SK-N-SH (cell line): Measurements from ENCODE around the gene KMT2B. TPM values are rescaled to one million over a fixed set of nuclear protein-coding genes. Genes with fewer than 3 reads are reported as not detected.

ENCODE experiments used
- CTCF ChIA-PET: fragments of 300-600, 350-600 bp; formaldehyde crosslinking; extraction: SDS; loops from one replicate; lab custom pipeline; 2021; lab: Yijun Ruan, JAX
- POLR2A ChIA-PET: fragments of 350-600 bp; sonication (Branson Sonifier 250); formaldehyde crosslinking; extraction: SDS; loops from one replicate; lab custom pipeline; 2020; ENCODE audit warnings: antibody characterized with exemption, inconsistent platforms; lab: Yijun Ruan, JAX
- DNase-seq: peaks from one replicate; pipeline ENCODE4 v3.0.0; 2012
- H2AFZ ChIP-seq: fragments of 200-600 bp; sonication (generic); 2 replicates; pipeline ENCODE4 v1.8.1; 2016; ENCODE audit warnings: antibody characterized with exemption, mild to moderate bottlenecking, low read depth
- H3F3A ChIP-seq: fragments of 200-600 bp; sonication (generic); replicated peaks from 2 replicates; pipeline ENCODE3; 2016; ENCODE audit warnings: antibody characterized with exemption, mild to moderate bottlenecking; ENCODE audit not compliant: insufficient read depth
- H3K27ac ChIP-seq, 2 experiments: fragments of 200-500 bp in 1 of 2; fragments of 200-600 bp in 1 of 2; sonication (Bioruptor generic) in 1 of 2; sonication (generic), shearing (Covaris generic) in 1 of 2; 2 replicates each; pipeline versions ENCODE4 v1.5.1 to v1.6.1; 2014 to 2016; ENCODE audit warnings: low read depth in 2 of 2, inconsistent platforms in 1 of 2, low read length in 1 of 2, mild to moderate bottlenecking in 1 of 2, mixed read lengths in 1 of 2
- H3K27me3 ChIP-seq: fragments of 200-600 bp; sonication (generic), shearing (Covaris generic); 2 replicates; pipeline ENCODE4 v1.6.1; 2016; ENCODE audit warnings: mixed run types; ENCODE audit not compliant: insufficient read depth
- H3K36me3 ChIP-seq, 2 experiments: fragments of 200-500 bp in 1 of 2; fragments of 200-600 bp in 1 of 2; sonication (Bioruptor generic) in 1 of 2; sonication (generic) in 1 of 2; replicated peaks in 1 of 2; 2 replicates each; pipeline versions ENCODE3 to v1.5.1; 2014 to 2016; ENCODE audit warnings: low read length in 1 of 2, mild to moderate bottlenecking in 1 of 2; ENCODE audit not compliant: insufficient read depth in 2 of 2, control insufficient read depth in 1 of 2
- H3K4me1 ChIP-seq, 2 experiments: fragments of 200-500 bp in 1 of 2; fragments of 200-600 bp in 1 of 2; sonication (Bioruptor generic) in 1 of 2; sonication (generic), shearing (Covaris generic) in 1 of 2; 2 replicates each; pipeline versions ENCODE4 v1.5.1 to v1.6.1; 2014 to 2016; ENCODE audit warnings: low read depth in 1 of 2, low read length in 1 of 2, mixed run types in 1 of 2; ENCODE audit not compliant: insufficient read depth in 2 of 2, control insufficient read depth in 1 of 2
- H3K4me2 ChIP-seq: fragments of 200-600 bp; sonication (generic), shearing (Covaris generic); 2 replicates; pipeline ENCODE4 v1.6.1; 2017; ENCODE audit warnings: mixed run types
- H3K4me3 ChIP-seq, 2 experiments: fragments of 200-500 bp in 1 of 2; fragments of 200-600 bp in 1 of 2; sonication (Bioruptor generic) in 1 of 2; sonication (generic), shearing (Covaris generic) in 1 of 2; 2 replicates each; pipeline versions ENCODE4 v1.5.1 to v1.8.1; 2014 to 2016; ENCODE audit warnings: low read depth in 2 of 2, inconsistent platforms in 1 of 2, low read length in 1 of 2, mild to moderate bottlenecking in 1 of 2, mixed read lengths in 1 of 2, moderate library complexity in 1 of 2
- H3K79me2 ChIP-seq: fragments of 200-600 bp; sonication (generic); 2 replicates; pipeline ENCODE4 v1.8.1; 2017; ENCODE audit warnings: mild to moderate bottlenecking; ENCODE audit not compliant: insufficient read depth
- H3K9ac ChIP-seq: fragments of 200-600 bp; sonication (generic); 2 replicates; pipeline ENCODE4 v1.6.1; 2017; ENCODE audit warnings: mixed run types
- H3K9me2 ChIP-seq: fragments of 200-600 bp; sonication (generic); 2 replicates; pipeline ENCODE4 v1.6.1; 2017; ENCODE audit warnings: mixed run types
- H3K9me3 ChIP-seq: fragments of 200-600 bp; sonication (generic); 2 replicates; pipeline ENCODE4 v1.6.1; 2017; ENCODE audit warnings: mixed run types, mild to moderate bottlenecking, moderate library complexity
- H4K20me1 ChIP-seq: fragments of 200-600 bp; sonication (generic); 2 replicates; pipeline ENCODE4 v1.6.1; 2017; ENCODE audit warnings: mild to moderate bottlenecking, mixed run types; ENCODE audit not compliant: insufficient read depth
- CHD2 ChIP-seq: fragments of 150-350 bp; IDR thresholded peaks from 2 replicates; pipeline ENCODE4 v1.6.1; 2018; ENCODE audit warnings: low read length; ENCODE audit not compliant: partially characterized antibody
- ELF1 ChIP-seq: IDR thresholded peaks from 2 replicates; pipeline ENCODE4 v1.4.0; 2012
- EP300 ChIP-seq, 2 experiments: IDR thresholded peaks; 2 replicates each; pipeline versions ENCODE4 v1.4.0 to v1.6.1; 2012; ENCODE audit warnings: borderline replicate concordance in 1 of 2, low read depth in 1 of 2, low read length in 1 of 2
- FOSL2 ChIP-seq: IDR thresholded peaks from 2 replicates; pipeline ENCODE4 v1.4.0; 2012; ENCODE audit warnings: low read depth, mild to moderate bottlenecking, moderate library complexity, borderline replicate concordance
- FOXJ3 ChIP-seq: sonication (generic); formaldehyde crosslinking; IDR thresholded peaks from 2 replicates; pipeline ENCODE4 v1.5.1; 2020; ENCODE audit warnings: mild to moderate bottlenecking, missing genetic modification reagents
- MEF2A ChIP-seq: IDR thresholded peaks from 2 replicates; pipeline ENCODE4 v1.4.0; 2012; ENCODE audit warnings: low read depth, borderline replicate concordance
- NFIC ChIP-seq: IDR thresholded peaks from 2 replicates; pipeline ENCODE4 v1.4.0; 2012; ENCODE audit warnings: borderline replicate concordance
- RCOR1 ChIP-seq: fragments of 150-350 bp; IDR thresholded peaks from 2 replicates; pipeline ENCODE4 v1.6.1; 2017; ENCODE audit warnings: antibody characterized with exemption, low read length
- RXRA ChIP-seq: IDR thresholded peaks from 2 replicates; pipeline ENCODE4 v1.4.0; 2012; ENCODE audit warnings: low read depth, mild to moderate bottlenecking, borderline replicate concordance
- SIN3A ChIP-seq: IDR thresholded peaks from 2 replicates; pipeline ENCODE4 v1.6.1; 2012; ENCODE audit warnings: low read depth, mild to moderate bottlenecking, low read length, moderate library complexity, borderline replicate concordance
- SMC3 ChIP-seq: IDR thresholded peaks from 2 replicates; pipeline ENCODE4 v1.6.1; 2012; ENCODE audit warnings: low read depth, low read length, improper control_type of control experiment
- TCF12 ChIP-seq: IDR thresholded peaks from 2 replicates; pipeline ENCODE4 v1.4.0; 2012
- TEAD4 ChIP-seq: IDR thresholded peaks from 2 replicates; pipeline ENCODE4 v1.4.0; 2012; ENCODE audit warnings: mild to moderate bottlenecking, borderline replicate concordance; ENCODE audit not compliant: insufficient read depth
- WGBS: methylation state at CpG from one replicate; pipeline ENCODE4 v1.1.6; 2017; ENCODE audit warnings: low lambda C conversion rate; 5-methylcytosine and 5-hydroxymethylcytosine counted together
- polyA plus RNA-seq, 3 experiments: library from polyadenylated mRNA; depleted of rRNA; stranded (reverse); fragments of >200 nt; gene quantifications; 2 replicates each; pipeline ENCODE4 v1.2.3, GENCODE V29; 2012
- TF ChIP-seq, protein P1 (sequence below): IDR thresholded peaks from 2 replicates; pipeline ENCODE4 v1.4.0; 2012; ENCODE audit warnings: low read depth
- TF ChIP-seq, protein P2 (sequence below): IDR thresholded peaks from 2 replicates; pipeline ENCODE4 v1.4.0; 2012; ENCODE audit warnings: low read depth, borderline replicate concordance
- TF ChIP-seq, protein P3 (sequence below): fragments of 150-350 bp; IDR thresholded peaks from 2 replicates; pipeline ENCODE4 v1.6.1; 2017; ENCODE audit warnings: antibody characterized with exemption, low read length, low read depth, borderline replicate concordance

KMT2B gene
- polyA plus RNA-seq, 1 of the 3 experiments (the other 2 are of a cell fraction): 29.2 TPM

DNA sequence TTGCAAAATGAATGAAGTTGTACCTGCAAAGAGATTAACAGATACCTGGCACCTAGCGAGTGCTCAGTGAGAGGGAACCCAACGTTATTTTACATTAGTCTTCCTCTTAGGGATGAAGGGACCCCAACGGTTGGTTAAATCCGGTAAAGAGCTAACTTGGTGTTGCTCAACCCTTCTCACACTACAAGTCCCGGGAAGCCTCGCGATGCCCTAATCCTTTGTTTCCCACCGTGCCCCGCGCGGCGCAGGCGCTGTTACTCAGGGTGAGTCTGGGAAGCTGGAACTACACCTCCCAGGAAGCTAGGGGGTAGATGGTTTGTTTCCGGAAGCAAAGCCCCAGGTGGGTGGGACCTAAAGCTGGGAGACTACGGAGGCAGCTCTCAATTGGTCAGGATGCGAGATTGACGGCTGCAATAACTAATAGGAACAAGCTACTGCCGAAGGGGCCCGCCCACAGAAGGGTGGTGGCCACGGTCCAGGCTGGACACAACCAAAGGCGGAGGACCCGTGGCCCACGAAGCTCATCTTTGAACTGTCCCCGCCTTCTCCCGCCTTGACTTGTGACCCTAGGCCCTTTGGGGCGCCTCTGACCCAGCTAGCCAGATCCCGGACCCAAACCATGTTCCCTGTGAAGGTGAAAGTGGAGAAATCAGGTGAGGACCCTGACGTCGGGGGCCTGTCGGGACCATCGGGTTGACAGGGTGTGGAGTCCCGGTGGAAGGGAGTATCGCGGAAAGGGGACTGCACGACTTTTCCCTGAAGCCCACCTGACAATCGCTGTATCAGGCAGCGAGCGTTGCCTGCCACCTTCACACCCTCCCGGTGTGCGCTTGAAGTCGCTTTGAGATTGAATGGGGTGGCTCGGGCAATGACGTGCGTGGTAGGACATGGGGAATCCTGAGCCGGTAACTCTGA is 30.6 kb downstream of the KMT2B start, which contains the start of gene LIN37 (continued):
- no peak for TF ChIP-seq RXRA
- TF ChIP-seq MEF2A: no peak
- TF ChIP-seq SMC3: no peak
- no peak; the same call in 1 of the 2 replicates for TF ChIP-seq TCF12
- TF ChIP-seq, protein P1, sequence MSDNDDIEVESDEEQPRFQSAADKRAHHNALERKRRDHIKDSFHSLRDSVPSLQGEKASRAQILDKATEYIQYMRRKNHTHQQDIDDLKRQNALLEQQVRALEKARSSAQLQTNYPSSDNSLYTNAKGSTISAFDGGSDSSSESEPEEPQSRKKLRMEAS: peak; percentile 54; the same call in 1 of the 2 replicates
- TF ChIP-seq, protein P2, sequence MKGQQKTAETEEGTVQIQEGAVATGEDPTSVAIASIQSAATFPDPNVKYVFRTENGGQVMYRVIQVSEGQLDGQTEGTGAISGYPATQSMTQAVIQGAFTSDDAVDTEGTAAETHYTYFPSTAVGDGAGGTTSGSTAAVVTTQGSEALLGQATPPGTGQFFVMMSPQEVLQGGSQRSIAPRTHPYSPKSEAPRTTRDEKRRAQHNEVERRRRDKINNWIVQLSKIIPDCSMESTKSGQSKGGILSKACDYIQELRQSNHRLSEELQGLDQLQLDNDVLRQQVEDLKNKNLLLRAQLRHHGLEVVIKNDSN: no peak
- no peak for TF ChIP-seq FOXJ3
- peak; percentile 98 for TF ChIP-seq ELF1
- 0 out of 2 replicates have a peak, but pooled peaks have one; percentile 17 for TF ChIP-seq NFIC
- peak; percentile 99 for TF ChIP-seq CHD2
- TF ChIP-seq FOSL2: no peak
- TF ChIP-seq EP300 (IDR thresholded peaks at IDR 0.05; ENCODE audit: borderline replicate concordance in 1 of 2, low read depth in 1 of 2, low read length in 1 of 2): no peak
- no peak for TF ChIP-seq SIN3A

DNA sequence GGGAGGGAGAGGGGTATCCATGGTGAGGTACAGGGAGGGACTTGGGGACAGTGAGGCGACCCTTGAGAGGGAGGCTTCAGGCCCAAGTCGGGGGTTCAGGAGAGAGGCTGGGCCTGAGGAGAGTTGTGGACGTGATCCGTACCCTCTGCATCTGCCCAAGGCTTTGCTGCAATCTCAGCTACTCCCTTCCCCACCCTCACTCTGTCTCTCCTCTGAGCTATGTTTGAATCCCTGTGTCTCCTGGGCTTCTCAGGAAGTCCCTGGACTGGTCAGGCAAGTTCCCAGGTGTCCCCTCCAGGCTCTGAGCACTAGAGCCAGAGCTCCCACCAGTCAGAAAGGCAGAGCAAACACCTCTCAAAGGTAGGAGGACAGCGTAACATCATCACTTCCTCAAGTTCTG is 32.4 kb downstream of the KMT2B start:
- Histone ChIP-seq H4K20me1 (no peaks in the 10 kb centered on the region), H3K9me2 (no peaks in the 10 kb centered on the region), H3K4me2 (peak overlapping the region; percentile 99; the same call in 1 of the 2 replicates), H3F3A (peaks cover 10% of the 10 kb centered on the region), H3K9ac (no peak overlapping the region), H2AFZ (no peak overlapping the region), H3K27ac (no peak overlapping the region), H3K4me1 (peaks cover 9 to 14% of the 10 kb centered on the region in 2 experiments; a peak in 2 of 4 replicates), H3K27me3 (no peaks in the 10 kb centered on the region), H3K4me3 (no peak overlapping the region; a peak in 1 of 4 replicates), H3K9me3 (no peaks in the 10 kb centered on the region), H3K79me2 (peaks cover 51% of the 10 kb centered on the region), H3K36me3 (peaks cover 11 to 30% of the 10 kb centered on the region in 2 experiments)
- TF ChIP-seq, protein P2: no peak
- no peak for TF ChIP-seq RCOR1
- no peak for TF ChIP-seq TEAD4
- TF ChIP-seq, protein P3, sequence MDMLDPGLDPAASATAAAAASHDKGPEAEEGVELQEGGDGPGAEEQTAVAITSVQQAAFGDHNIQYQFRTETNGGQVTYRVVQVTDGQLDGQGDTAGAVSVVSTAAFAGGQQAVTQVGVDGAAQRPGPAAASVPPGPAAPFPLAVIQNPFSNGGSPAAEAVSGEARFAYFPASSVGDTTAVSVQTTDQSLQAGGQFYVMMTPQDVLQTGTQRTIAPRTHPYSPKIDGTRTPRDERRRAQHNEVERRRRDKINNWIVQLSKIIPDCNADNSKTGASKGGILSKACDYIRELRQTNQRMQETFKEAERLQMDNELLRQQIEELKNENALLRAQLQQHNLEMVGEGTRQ: no peak
- no peak for DNase-seq
- POLR2A ChIA-PET: no interaction called here
- WGBS: 79% methylated on average over 5 of the region's 5 CpGs
- CTCF ChIA-PET: no interaction called here
